ENCODE data around the gene PSIP1. TPM values are rescaled to one million over a fixed set of nuclear protein-coding genes. Genes with fewer than 3 reads are reported as not detected.

PSIP1 gene
- total RNA-seq, 1 experiment from 2014 or later: 99.1 TPM

GRCh38 chr9:15491950-15492349, 18.8 kb downstream of the PSIP1 start:
- Histone ChIP-seq H3K4me2 (ENCODE audit: low read length) (no peak overlapping the region), H4K20me1 (ENCODE audit: insufficient read depth) (no peaks in the 10 kb centered on the region; the same call in 1 of the 2 replicates), H3K4me1 (ENCODE audit: control insufficient read depth in 1 of 2, insufficient read depth in 2 of 2, low read length in 2 of 2) (no peaks in the 10 kb centered on the region), H2AFZ (ENCODE audit: low read depth, low read length, poor library complexity, severe bottlenecking) (no peak overlapping the region), H3K36me3 (ENCODE audit: control insufficient read depth in 1 of 2, insufficient read depth in 2 of 2, low read length in 2 of 2) (peaks cover 9 to 15% of the 10 kb centered on the region in 2 experiments; a peak in 3 of 4 replicates), H3K9ac (ENCODE audit: low read length) (no peak overlapping the region), H3K9me3 (ENCODE audit: control insufficient read depth in 1 of 2, insufficient read depth in 1 of 2, low read depth in 1 of 2, low read length in 2 of 2) (no peaks in the 10 kb centered on the region), H3K27me3 (ENCODE audit: insufficient read depth, low read length) (no peaks in the 10 kb centered on the region), H3K27ac (ENCODE audit: low read depth, low read length) (no peak overlapping the region), H3K79me2 (ENCODE audit: insufficient read depth, low read length) (peaks cover 81% of the 10 kb centered on the region), H3K9me2 (ENCODE audit: insufficient read depth) (no peaks in the 10 kb centered on the region), H3K4me3 (replicated peaks in 1 of 2; ENCODE audit: low read depth in 1 of 2, low read length in 2 of 2) (no peak overlapping the region)
- intact Hi-C loops (cut with micrococcal nuclease): no loop called here
- ATAC-seq: no peak
- RAD21 ChIA-PET (ENCODE audit: low non-redundant PET in 1 of 2, low total read pairs in 2 of 2, uncharacterized antibody in 2 of 2, unreplicated experiment in 2 of 2): no interaction called here
- CTCF ChIA-PET: no interaction called here
- no peak for DNase-seq (ENCODE audit: low read depth, low spot score)
- POLR2A ChIA-PET: no interaction called here
- BruUV-seq (replicated peaks): no TSS peak
- TF ChIP-seq EZH2 (IDR thresholded peaks at IDR 0.05) (no peak), RAD21 (IDR thresholded peaks at IDR 0.05; ENCODE audit: low read depth) (no peak), ATF3 (IDR thresholded peaks at IDR 0.05) (no peak), TCF7L2 (IDR thresholded peaks at IDR 0.05; ENCODE audit: borderline replicate concordance, extremely low read depth, insufficient read depth, insufficient read length) (no peak), YY1 (IDR thresholded peaks at IDR 0.05; ENCODE audit: extremely low read depth, insufficient replicate concordance, low read depth, low read length) (no peak), CTCF (IDR thresholded peaks at IDR 0.05 in 2 of 3, conservative IDR thresholded peaks at IDR 0.05 in 1 of 3; ENCODE audit: borderline replicate concordance in 1 of 3, insufficient read depth in 1 of 3, low read depth in 2 of 3, low read length in 2 of 3) (no peak), CBX3 (IDR thresholded peaks at IDR 0.05; ENCODE audit: low read depth) (no peak), ZNF274 (IDR thresholded peaks at IDR 0.05; ENCODE audit: low read depth, low read length) (no peak), MAX (IDR thresholded peaks at IDR 0.05) (no peak), POLR2A (IDR thresholded peaks at IDR 0.05; ENCODE audit: borderline replicate concordance, extremely low read depth, insufficient read depth, insufficient read length) (no peak), ZBTB33 (IDR thresholded peaks at IDR 0.05; ENCODE audit: extremely low read depth, insufficient replicate concordance, low read length) (no peak), FOSL1 (IDR thresholded peaks at IDR 0.05; ENCODE audit: low read depth) (no peak), JUND (IDR thresholded peaks at IDR 0.05) (no peak), EZH2phosphoT487 (IDR thresholded peaks at IDR 0.05; ENCODE audit: borderline replicate concordance) (no peak), POLR2AphosphoS5 (IDR thresholded peaks at IDR 0.05; ENCODE audit: low read depth, low read length) (no peak), ZFX (IDR thresholded peaks at IDR 0.05) (no peak), CEBPB (IDR thresholded peaks at IDR 0.05; ENCODE audit: low read depth) (no peak)
